ENCODE measurements around the gene CACNG8. TPM values are rescaled to one million over a fixed set of nuclear protein-coding genes. Genes with fewer than 3 reads are reported as not detected.

The CACNG8 gene
- total and polyA plus RNA-seq, 12 donors, result under 0.01 to 0.06 (median 0.03) TPM; not detected in 7

DNA sequence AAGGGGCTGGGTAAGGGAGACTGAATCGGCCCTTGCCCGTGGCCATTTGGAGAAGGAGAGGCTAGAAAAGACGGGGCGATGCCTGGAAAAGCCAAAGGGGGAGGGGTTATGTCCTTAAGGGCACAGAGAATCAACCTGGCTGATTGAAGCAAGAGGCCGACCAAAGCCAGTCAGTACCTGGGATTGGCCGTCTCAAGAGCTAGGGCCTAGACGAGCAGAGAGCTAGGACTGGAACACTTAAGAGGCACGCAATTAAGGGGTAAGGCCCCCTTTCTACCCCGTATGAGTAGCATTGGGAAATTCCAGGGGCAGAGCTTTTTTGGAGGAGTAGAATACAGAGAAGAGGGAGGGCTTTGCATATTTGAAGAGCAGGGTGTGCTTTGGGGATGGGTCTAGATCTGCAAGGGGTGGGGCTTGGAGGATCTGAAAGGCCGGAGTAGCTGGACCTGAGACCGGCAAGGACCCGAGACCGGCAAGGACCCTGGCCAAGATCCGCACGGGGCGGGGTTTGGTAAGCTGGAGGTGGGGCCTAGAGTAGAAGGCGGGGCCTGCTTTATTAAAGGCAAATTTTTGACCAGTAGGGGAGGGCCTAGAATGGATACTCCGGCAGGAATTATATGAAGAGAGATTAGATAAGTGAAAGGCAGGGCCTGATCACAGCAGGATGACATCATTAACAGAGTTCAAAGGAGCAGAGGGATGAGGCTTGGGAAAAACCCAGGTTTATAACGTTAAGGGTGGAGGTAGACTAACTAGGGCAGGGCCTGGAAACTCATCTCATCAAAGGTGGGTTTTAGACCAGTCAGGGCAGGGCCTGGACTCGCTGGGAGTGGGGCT is 18.0 kb downstream of the CACNG8 start:
- no peak overlapping the region for H3K27ac ChIP-seq
- WGBS, 4 donors, result 26 to 31% (median 29%) methylated on average over 19 to 20 of the region's 20 CpGs
- H3K27me3 ChIP-seq, result peaks cover 68% of the 10 kb centered on the region
- TF ChIP-seq CTCF (IDR thresholded peaks at IDR 0.05) (no peak), POLR2A (IDR thresholded peaks at IDR 0.05) (no peak)
- no peaks in the 10 kb centered on the region for H3K9me3 ChIP-seq (replicated peaks in 1 of 3)
- H3K36me3 ChIP-seq (replicated peaks in 1 of 2), result no peaks in the 10 kb centered on the region
- no peaks in the 10 kb centered on the region for H3K4me1 ChIP-seq (replicated peaks in 1 of 2)
- intact Hi-C loops (cut with DNase I), result no loop called here
- H3K4me3 ChIP-seq, result peak overlapping the region in 1 of 4 donors; percentile 26
- DNase-seq, result no peak

GRCh38 chr19:53981376-53981951 is 18.7 kb downstream of the CACNG8 start:
- Histone ChIP-seq H3K9me3 (replicated peaks in 1 of 3) (no peaks in the 10 kb centered on the region), H3K4me1 (replicated peaks in 1 of 2) (no peaks in the 10 kb centered on the region), H3K27ac (no peak overlapping the region), H3K4me3 (peak overlapping the region in 1 of 4 donors; percentile 20), H3K36me3 (replicated peaks in 1 of 2) (no peaks in the 10 kb centered on the region), H3K27me3 (peaks cover 63% of the 10 kb centered on the region)
- WGBS, 4 donors, result 63 to 100% (median 71%) methylated on average over 1 to 13 of the region's 13 CpGs
- no peak for DNase-seq
- intact Hi-C loops (cut with DNase I), result no loop called here
- TF ChIP-seq POLR2A (IDR thresholded peaks at IDR 0.05), result no peak
- no peak for TF ChIP-seq CTCF (IDR thresholded peaks at IDR 0.05)

DNA sequence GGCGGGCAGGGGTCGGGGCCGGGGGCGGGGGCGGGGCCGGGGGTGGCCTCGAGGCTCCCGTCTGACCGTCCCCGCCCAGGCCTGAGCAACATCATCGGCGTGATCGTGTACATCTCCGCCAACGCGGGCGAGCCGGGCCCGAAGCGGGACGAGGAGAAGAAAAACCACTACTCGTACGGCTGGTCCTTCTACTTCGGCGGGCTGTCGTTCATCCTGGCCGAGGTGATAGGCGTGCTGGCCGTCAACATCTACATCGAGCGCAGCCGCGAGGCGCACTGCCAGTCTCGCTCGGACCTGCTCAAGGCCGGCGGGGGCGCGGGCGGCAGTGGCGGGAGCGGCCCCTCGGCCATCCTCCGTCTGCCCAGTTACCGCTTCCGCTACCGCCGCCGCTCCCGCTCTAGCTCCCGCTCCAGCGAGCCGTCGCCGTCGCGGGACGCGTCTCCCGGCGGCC is 19.3 kb downstream of the CACNG8 start:
- intact Hi-C loops (cut with DNase I), result no loop called here
- peak overlapping the region in 1 of 4 donors; percentile 20 for H3K4me3 ChIP-seq
- WGBS, 4 donors, result 2 to 3% (median 3%) methylated on average over 6 to 62 of the region's 62 CpGs; no CpG with 5 or more reads in 1 of the 4 donors
- no peak for TF ChIP-seq POLR2A (IDR thresholded peaks at IDR 0.05)
- TF ChIP-seq CTCF (IDR thresholded peaks at IDR 0.05), result no peak
- H3K9me3 ChIP-seq (replicated peaks in 1 of 3), result no peaks in the 10 kb centered on the region
- no peaks in the 10 kb centered on the region for H3K36me3 ChIP-seq (replicated peaks in 1 of 2)
- no peak overlapping the region for H3K27ac ChIP-seq
- no peaks in the 10 kb centered on the region for H3K4me1 ChIP-seq (replicated peaks in 1 of 2)
- peaks cover 57% of the 10 kb centered on the region for H3K27me3 ChIP-seq
- DNase-seq, result no peak

DNA sequence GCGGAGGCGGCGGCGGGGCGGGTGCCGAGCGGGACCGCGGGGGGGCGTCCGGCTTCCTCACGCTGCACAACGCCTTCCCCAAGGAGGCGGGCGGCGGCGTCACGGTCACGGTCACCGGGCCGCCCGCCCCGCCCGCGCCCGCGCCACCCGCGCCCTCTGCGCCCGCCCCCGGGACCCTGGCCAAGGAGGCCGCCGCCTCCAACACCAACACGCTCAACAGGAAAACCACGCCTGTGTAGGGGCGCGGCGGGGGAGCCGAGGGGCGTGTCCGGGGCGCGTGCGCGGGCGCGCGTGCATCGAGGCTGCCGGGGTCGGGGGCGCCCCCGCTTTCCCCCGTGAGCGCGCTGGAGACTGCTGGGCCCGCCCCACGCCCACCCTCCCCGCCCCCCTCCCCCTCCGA is 19.9 kb downstream of the CACNG8 start:
- intact Hi-C loops (cut with DNase I), result no loop called here
- TF ChIP-seq POLR2A (IDR thresholded peaks at IDR 0.05), result no peak
- TF ChIP-seq CTCF (IDR thresholded peaks at IDR 0.05), result no peak
- DNase-seq, result no peak
- no peaks in the 10 kb centered on the region for H3K4me1 ChIP-seq (replicated peaks in 1 of 2)
- no peaks in the 10 kb centered on the region for H3K9me3 ChIP-seq (replicated peaks in 1 of 3)
- peak overlapping the region in 1 of 4 donors; percentile 42 for H3K4me3 ChIP-seq
- 2% methylated on average over 48 to 54 of the region's 61 CpGs; no CpG with 5 or more reads in 2 of the 4 donors for WGBS, 4 donors
- no peak overlapping the region for H3K27ac ChIP-seq
- H3K36me3 ChIP-seq (replicated peaks in 1 of 2), result no peaks in the 10 kb centered on the region
- peaks cover 54% of the 10 kb centered on the region for H3K27me3 ChIP-seq

Measured in adrenal gland (tissue), 12 donors.